Muscle layer of colon (tissue), 2 donors: ENCODE data around the gene SLC6A8.
A peak's percentile ranks its signal among the peaks of the same experiment; 100 is the strongest.

ENCODE experiments used
- H3K27ac ChIP-seq: one replicate; pipeline ENCODE4 v1.7.0; 2013; ENCODE audit warnings: low read depth, mild to moderate bottlenecking, low read length, moderate library complexity
- H3K27me3 ChIP-seq, 2 donors: one replicate each; pipeline ENCODE4 v1.7.0; 2013; ENCODE audit warnings: low read length in 2 of 2, mild to moderate bottlenecking in 2 of 2; ENCODE audit not compliant: insufficient read depth in 2 of 2, control insufficient read depth in 1 of 2
- H3K36me3 ChIP-seq: one replicate; pipeline ENCODE4 v1.7.0; 2013; ENCODE audit warnings: mild to moderate bottlenecking, low read length; ENCODE audit not compliant: insufficient read depth
- H3K4me1 ChIP-seq: one replicate; pipeline ENCODE4 v1.7.0; 2013; ENCODE audit warnings: mild to moderate bottlenecking, low read length; ENCODE audit not compliant: insufficient read depth
- H3K4me3 ChIP-seq, 2 donors: one replicate each; pipeline ENCODE4 v1.7.0; 2013; ENCODE audit warnings: low read length in 2 of 2, low read depth in 1 of 2, mild to moderate bottlenecking in 1 of 2, moderate library complexity in 1 of 2
- H3K9ac ChIP-seq: one replicate; pipeline ENCODE4 v1.7.0; 2013; ENCODE audit warnings: low read length
- H3K9me3 ChIP-seq: one replicate; pipeline ENCODE4 v1.7.0; 2013; ENCODE audit warnings: mild to moderate bottlenecking, low read length
- donor health status: abdominal sarcoma.
- donor health status: Adenocarcinoma of cecum.

SLC6A8 gene

DNA sequence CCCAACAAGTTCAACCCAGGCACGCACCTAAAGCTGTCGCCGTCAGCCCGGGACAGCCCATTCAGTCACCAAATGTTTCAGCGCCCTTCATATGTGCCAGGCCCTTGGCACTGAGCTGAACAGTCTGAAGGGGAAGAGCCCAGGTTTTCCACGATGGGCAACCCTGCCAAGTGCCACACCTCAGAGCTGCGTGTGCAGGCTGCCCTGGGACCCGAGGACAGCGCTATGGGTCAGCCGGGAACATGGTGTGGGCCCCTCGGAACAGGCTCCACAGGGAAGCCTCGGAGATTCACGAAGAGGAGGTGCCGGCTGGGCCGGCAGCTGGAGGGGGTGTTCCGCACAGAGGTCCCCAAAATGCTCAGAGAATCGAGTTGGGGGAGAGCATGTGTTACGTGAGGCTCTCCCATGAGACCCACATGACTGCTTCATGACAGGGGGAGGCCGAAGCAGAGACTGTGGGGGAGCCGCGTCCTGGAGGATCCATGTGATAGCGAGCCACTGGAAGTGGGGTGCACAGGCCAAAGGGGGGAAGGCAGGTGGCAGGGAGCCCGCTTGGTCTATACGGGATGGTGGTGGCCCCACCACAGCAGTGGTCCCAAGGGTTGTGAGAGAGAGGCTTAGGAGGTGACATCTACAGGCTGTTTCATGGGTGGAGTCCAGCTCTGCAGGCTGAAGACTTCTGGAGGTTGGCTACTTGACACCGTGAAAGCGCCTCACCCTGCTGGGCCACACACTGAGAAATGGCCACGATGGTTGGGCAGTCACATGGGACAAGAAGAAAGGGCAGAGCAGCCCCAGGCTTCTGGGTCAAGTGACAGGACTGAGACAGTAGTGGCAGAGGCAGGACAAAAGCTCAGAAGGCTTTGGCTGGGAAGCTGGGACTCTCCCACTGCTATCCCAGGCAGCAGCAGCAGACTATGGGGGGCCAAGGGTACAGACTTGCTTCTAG, 22.3 kb downstream of the SLC6A8 start:
- peaks cover 3% of the 10 kb centered on the region for H3K36me3 ChIP-seq
- peaks cover 10% of the 10 kb centered on the region for H3K4me1 ChIP-seq
- H3K27me3 ChIP-seq = peaks cover 0 to 3% of the 10 kb centered on the region in 2 donors
- no peak overlapping the region for H3K9ac ChIP-seq
- no peaks in the 10 kb centered on the region for H3K9me3 ChIP-seq
- no peak overlapping the region for H3K4me3 ChIP-seq
- no peak overlapping the region for H3K27ac ChIP-seq

DNA sequence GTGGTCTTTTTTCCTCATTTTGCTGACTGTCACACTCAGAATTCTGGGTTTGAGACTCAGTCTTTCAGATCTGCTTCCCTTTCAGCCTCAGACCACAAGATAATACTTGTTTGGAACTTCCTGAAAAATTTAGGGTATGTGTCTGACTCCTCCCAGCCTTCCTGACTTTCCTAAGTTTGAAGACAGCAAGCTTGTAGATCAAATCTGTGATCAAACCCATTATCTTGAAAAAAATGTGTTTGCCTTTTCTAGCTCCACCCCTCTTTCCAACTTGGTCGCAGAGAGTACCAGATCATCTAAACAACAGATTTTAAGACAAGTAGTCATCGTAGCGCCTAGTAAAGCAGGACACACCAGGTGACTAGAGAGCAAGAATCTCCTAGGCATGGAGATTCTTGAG, 26.5 kb downstream of the SLC6A8 start:
- H3K9me3 ChIP-seq = no peaks in the 10 kb centered on the region
- H3K4me3 ChIP-seq = no peak overlapping the region
- no peak overlapping the region for H3K27ac ChIP-seq
- H3K4me1 ChIP-seq = no peaks in the 10 kb centered on the region
- no peak overlapping the region for H3K9ac ChIP-seq
- H3K27me3 ChIP-seq = peaks cover 0 to 6% of the 10 kb centered on the region in 2 donors
- H3K36me3 ChIP-seq = peaks cover 10% of the 10 kb centered on the region

DNA sequence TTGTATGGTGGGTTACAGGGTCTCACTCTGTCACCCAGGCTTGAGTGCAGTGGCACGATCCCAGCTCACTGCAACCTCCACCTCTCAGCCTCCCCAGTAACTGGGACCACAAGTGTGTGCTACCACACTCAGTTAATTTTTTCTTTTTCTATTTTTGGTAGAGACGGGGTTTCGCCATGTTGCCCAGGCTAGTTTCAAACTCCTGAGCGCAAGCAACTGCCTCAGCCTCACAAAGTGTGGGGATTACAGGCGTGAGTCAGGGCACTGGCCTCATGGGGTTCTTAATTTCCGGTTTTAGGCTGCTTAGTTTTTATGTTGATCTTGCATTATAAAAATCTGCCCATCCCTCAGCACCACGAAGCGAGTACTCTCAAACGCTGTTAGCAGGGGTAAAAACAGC, 29.7 kb downstream of the SLC6A8 start:
- H3K27me3 ChIP-seq = peaks cover 0 to 3% of the 10 kb centered on the region in 2 donors
- no peaks in the 10 kb centered on the region for H3K9me3 ChIP-seq
- H3K4me3 ChIP-seq = no peak overlapping the region
- peaks cover 3% of the 10 kb centered on the region for H3K4me1 ChIP-seq
- no peak overlapping the region for H3K27ac ChIP-seq
- H3K9ac ChIP-seq = no peak overlapping the region
- H3K36me3 ChIP-seq = peaks cover 34% of the 10 kb centered on the region

DNA sequence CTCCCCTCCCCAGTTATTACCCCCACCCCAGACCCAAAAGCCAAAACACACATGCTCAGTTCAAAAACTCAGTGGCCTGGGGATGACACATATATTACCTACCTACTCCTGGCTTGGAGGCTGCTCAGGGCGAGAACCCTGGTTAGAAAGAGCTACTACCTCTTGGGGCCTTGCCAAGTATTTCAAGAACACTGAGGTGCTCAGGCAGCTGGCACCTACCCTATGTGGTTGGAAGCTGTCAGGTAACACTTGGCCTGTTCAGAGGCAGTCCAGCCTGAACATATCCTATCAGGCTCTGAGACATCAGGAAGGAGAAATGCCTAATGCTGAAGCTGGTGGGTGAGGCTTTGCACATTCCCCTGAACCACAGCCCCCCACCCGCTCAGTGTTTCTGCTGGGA, 31.5 kb downstream of the SLC6A8 start:
- no peak overlapping the region for H3K4me3 ChIP-seq
- H3K9me3 ChIP-seq = no peaks in the 10 kb centered on the region
- no peak overlapping the region for H3K27ac ChIP-seq
- H3K36me3 ChIP-seq = peaks cover 34% of the 10 kb centered on the region
- H3K4me1 ChIP-seq = peaks cover 8% of the 10 kb centered on the region
- H3K27me3 ChIP-seq = peaks cover 0 to 3% of the 10 kb centered on the region in 2 donors
- no peak overlapping the region for H3K9ac ChIP-seq

DNA sequence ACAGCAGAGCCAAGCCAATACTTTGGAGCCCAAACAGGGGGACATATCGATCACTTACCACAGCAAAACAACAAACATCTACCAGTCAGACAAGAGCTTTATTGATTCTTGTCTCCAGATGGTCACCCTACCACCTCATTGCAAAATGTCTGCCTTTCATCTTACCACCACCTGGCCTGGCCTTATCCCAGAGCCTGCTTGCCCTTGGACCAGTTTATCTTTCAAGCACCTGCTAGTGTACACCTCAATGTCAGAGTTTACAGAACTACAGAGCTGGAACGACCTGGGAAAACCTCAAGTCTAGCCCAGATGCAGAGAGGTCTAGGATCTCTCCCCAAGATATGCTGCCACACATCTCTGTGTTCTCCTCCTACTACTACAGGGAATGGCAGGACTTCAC, 32.0 kb downstream of the SLC6A8 start:
- no peak overlapping the region for H3K4me3 ChIP-seq
- no peak overlapping the region for H3K27ac ChIP-seq
- peaks cover 34% of the 10 kb centered on the region for H3K36me3 ChIP-seq

DNA sequence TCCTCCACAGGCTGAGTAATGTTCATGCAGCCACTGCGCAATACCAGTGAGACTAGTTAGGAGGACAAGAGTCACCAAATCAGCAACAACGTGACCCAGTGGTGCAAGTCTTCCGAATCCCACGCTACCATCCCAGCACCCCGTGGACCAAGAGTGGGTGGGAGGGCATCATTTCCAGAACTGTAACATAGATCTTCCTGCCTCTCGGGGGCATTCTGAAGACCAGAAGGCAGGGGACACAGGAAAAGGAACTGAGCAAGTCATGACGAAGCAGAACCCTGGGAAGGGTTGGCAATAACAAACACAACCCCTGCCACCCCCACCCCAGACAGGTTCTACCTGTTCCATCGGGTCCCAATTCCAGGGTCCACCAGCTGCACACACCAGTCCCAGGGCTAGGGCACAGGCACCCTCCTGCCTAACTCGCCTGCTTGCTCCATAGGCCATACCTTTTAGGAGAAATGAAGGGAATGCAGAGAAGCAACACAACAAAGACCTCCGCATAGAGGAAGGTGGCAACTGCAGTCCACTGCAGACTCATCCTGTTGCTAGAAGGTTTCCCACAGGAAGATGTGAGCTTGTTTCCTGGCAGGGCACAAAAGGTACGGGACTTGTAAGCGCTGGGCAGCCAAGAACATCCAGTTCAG, 35.1 kb downstream of the SLC6A8 start:
- H3K9ac ChIP-seq = peak overlapping the region; percentile 49
- H3K4me1 ChIP-seq = peaks cover 19% of the 10 kb centered on the region
- H3K9me3 ChIP-seq = no peaks in the 10 kb centered on the region
- H3K27ac ChIP-seq = peak overlapping the region; percentile 72
- peak overlapping the region; percentile 58 to 80 for H3K4me3 ChIP-seq
- H3K27me3 ChIP-seq = peaks cover 0 to 3% of the 10 kb centered on the region in 2 donors
- H3K36me3 ChIP-seq = peaks cover 24% of the 10 kb centered on the region

More for the DNA sequence above, 32.0 kb downstream of the SLC6A8 start:
- Histone ChIP-seq H3K4me1 (peaks cover 8% of the 10 kb centered on the region), H3K27me3 (peaks cover 0 to 3% of the 10 kb centered on the region in 2 donors), H3K9me3 (no peaks in the 10 kb centered on the region), H3K9ac (no peak overlapping the region)

DNA sequence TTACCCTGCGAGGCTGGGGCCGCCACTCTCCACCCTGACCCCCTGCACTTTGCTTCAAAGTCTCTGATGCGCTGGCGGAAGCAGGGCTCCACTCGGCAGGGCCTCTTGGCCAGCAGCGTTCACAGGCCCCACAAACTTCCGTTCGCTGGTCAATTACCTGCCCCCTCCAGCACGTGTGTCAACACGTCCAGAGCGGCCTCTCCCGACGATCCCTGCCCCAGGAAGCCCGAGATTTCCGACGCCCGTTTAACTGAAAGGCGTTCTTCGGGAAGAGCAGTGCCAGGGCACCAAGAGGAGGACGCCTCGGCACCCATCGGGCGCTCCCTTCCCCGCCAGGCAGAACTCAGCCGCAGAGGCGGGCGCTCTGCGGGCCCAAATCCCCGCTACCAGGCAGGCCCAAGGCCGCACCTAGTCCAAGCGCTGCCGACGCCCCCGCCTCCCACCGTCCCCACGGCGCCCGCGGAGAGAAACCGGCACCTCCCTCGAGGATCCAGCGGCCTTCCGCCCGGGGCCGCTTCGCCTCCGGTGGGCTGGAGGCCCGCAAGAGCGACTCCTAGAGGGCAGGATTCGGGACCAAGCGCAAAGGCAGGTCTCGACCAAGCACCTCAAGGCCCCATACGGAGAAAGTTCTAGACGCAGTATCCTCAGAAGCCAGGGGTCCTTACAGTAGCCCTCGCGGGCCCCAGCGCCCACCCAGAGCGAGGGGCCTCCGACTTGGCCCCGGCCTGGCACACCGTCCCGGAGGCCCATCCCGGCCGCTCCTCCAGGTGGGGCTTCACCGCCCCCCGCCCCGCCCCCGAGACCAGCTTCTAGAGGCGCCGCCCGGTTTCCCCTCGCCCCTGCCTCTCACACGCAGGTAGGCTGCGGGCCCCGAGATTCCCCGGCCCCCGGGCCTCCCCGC, 35.9 kb downstream of the SLC6A8 start:
- Histone ChIP-seq H3K27ac (peak overlapping the region; percentile 72), H3K4me3 (peak overlapping the region; percentile 58 to 80), H3K27me3 (peaks cover 0 to 3% of the 10 kb centered on the region in 2 donors), H3K9ac (peak overlapping the region; percentile 49), H3K36me3 (peaks cover 24% of the 10 kb centered on the region), H3K9me3 (no peaks in the 10 kb centered on the region), H3K4me1 (peaks cover 27% of the 10 kb centered on the region)

DNA sequence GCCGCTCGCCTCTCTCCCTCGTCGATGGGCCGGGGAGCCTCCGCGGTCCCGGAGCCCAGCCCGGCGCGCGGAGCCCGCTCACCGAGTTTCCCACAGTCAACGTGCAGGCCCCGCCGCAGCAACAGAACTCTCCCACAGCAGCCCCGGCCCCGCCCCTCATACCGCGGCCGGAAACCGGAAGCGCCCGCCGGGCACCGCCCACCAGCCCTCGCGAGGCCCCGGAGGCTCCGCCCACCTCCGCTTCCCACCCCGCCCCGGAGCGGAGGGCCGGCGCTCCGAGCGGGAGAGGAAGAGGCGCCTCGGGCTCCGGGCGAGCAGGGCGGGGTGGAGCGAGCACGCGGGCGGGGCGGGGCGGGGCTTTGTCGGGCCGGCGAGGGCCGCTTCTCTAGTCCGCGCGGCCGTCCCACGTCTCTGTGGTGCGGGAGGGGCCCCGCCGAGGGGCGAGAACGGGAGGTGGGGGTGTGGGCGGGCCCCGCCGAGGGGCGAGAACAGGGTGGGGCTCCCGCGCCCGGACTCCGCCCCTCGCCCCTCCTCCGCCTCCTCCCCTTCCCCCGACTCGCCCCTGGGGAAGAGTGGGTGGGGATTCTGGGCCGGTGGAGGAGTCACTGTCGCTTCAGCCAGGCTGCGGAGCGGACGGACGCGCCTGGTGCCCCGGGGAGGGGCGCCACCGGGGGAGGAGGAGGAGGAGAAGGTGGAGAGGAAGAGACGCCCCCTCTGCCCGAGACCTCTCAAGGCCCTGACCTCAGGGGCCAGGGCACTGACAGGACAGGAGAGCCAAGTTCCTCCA, 36.7 kb downstream of the SLC6A8 start, which contains the start of the genes ABCD1 and BCAP31:
Gene ABCD1 (plus strand): TSS at position 605 of the 787 bp plus-strand sequence. CDS start 411 bp downstream, outside the sequence.
Gene BCAP31 (minus strand): TSS at position 136 of the 787 bp plus-strand sequence. CDS start 1,143 bp downstream, outside the sequence.
- Histone ChIP-seq H3K4me3 (peak within 1 kb of the TSS; percentile 58 to 80), H3K4me1 (peaks cover 33% of the 10 kb centered on the region), H3K27ac (peak within 1 kb of the TSS; percentile 82), H3K27me3 (no peaks in the 10 kb centered on the region), H3K9me3 (no peaks in the 10 kb centered on the region), H3K9ac (peak within 1 kb of the TSS; percentile 49), H3K36me3 (peaks cover 27% of the 10 kb centered on the region)

DNA sequence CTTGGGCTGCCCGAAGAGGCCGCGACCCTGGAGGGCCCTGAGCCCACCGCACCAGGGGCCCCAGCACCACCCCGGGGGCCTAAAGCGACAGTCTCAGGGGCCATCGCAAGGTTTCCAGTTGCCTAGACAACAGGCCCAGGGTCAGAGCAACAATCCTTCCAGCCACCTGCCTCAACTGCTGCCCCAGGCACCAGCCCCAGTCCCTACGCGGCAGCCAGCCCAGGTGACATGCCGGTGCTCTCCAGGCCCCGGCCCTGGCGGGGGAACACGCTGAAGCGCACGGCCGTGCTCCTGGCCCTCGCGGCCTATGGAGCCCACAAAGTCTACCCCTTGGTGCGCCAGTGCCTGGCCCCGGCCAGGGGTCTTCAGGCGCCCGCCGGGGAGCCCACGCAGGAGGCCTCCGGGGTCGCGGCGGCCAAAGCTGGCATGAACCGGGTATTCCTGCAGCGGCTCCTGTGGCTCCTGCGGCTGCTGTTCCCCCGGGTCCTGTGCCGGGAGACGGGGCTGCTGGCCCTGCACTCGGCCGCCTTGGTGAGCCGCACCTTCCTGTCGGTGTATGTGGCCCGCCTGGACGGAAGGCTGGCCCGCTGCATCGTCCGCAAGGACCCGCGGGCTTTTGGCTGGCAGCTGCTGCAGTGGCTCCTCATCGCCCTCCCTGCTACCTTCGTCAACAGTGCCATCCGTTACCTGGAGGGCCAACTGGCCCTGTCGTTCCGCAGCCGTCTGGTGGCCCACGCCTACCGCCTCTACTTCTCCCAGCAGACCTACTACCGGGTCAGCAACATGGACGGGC, 37.5 kb downstream of the SLC6A8 start:
- Histone ChIP-seq H3K9me3 (no peaks in the 10 kb centered on the region), H3K27me3 (no peaks in the 10 kb centered on the region), H3K9ac (no peak overlapping the region), H3K4me3 (peak overlapping the region; percentile 6 to 43), H3K27ac (peak overlapping the region; percentile 82), H3K36me3 (peaks cover 23% of the 10 kb centered on the region), H3K4me1 (peaks cover 33% of the 10 kb centered on the region)
